Fibroblast of upper back skin (primary cell): ENCODE measurements around the gene MAGEC3.
"Not testable (repeated sequence)": the region's sequence is repeated elsewhere in the genome, so short reads cannot be mapped to it uniquely, and the experiment has no call there.

ENCODE experiments used
- DNase-seq: peaks from one replicate; pipeline ENCODE4 v3.0.0-alpha.2; 2013

Gene MAGEC3

GRCh38 chrX:141838016-141838415 lies at the start of gene MAGEC3:
Gene MAGEC3, plus strand, starts transcription at chrX:141838316. Its CDS starts 0 bp downstream, at chrX:141838316.
- no peak for DNase-seq

- peak; percentile 9 for DNase-seq
These were observed 46.3 kb upstream of the MAGEC3 start for GRCh38 chrX:141791856-141792255.

GRCh38 chrX:141811438-141811837 lies 26.7 kb upstream of the MAGEC3 start:
- DNase-seq: no peak

GRCh38 chrX:141814213-141814857 lies 23.8 kb upstream of the MAGEC3 start:
- DNase-seq: no peak

- no peak for DNase-seq
These were observed 22.2 kb upstream of the MAGEC3 start for GRCh38 chrX:141815904-141816303.

- no peak for DNase-seq
These were observed 5.9 kb upstream of the MAGEC3 start for GRCh38 chrX:141832247-141832646.

- DNase-seq: peak; percentile 61
These were observed 1.7 kb downstream of the MAGEC3 start for GRCh38 chrX:141839856-141840255.

GRCh38 chrX:141857479-141857878 lies 19.4 kb downstream of the MAGEC3 start:
- no peak for DNase-seq

- no peak for DNase-seq
These were observed 41.5 kb downstream of the MAGEC3 start for GRCh38 chrX:141879616-141880015.

- DNase-seq: not testable (repeated sequence)
These were observed 50.7 kb downstream of the MAGEC3 start for GRCh38 chrX:141888811-141889210.

- no peak for DNase-seq
These were observed 56.6 kb downstream of the MAGEC3 start for GRCh38 chrX:141894733-141895132.

GRCh38 chrX:141897690-141898089 lies 59.6 kb downstream of the MAGEC3 start:
- DNase-seq: no peak

GRCh38 chrX:141902366-141902765 lies 64.2 kb downstream of the MAGEC3 start:
- no peak for DNase-seq

GRCh38 chrX:141903400-141904155 lies 65.5 kb downstream of the MAGEC3 start, which contains the start of gene MAGEC1:
Gene MAGEC1, plus strand, starts transcription at chrX:141903894. Its CDS starts 1,179 bp downstream, at chrX:141905073.
- no peak for DNase-seq

- DNase-seq: no peak
These were observed 66.1 kb downstream of the MAGEC3 start for GRCh38 chrX:141904262-141904661.

- no peak for DNase-seq
These were observed 79.7 kb downstream of the MAGEC3 start for GRCh38 chrX:141917801-141918200.

- DNase-seq: no peak
These were observed 86.2 kb downstream of the MAGEC3 start for GRCh38 chrX:141924293-141924692.

GRCh38 chrX:141928432-141928831 lies 90.3 kb downstream of the MAGEC3 start:
- DNase-seq: no peak

GRCh38 chrX:141934059-141934641 lies 96.0 kb downstream of the MAGEC3 start:
- DNase-seq: no peak

GRCh38 chrX:141935645-141936044 lies 97.5 kb downstream of the MAGEC3 start:
- DNase-seq: no peak

GRCh38 chrX:141936080-141936479 lies 98.0 kb downstream of the MAGEC3 start:
- DNase-seq: no peak

GRCh38 chrX:141941234-141941633 lies 103.1 kb downstream of the MAGEC3 start:
- DNase-seq: no peak

- no peak for DNase-seq
These were observed 107.3 kb downstream of the MAGEC3 start for GRCh38 chrX:141945426-141945825.

- DNase-seq: no peak
These were observed 109.2 kb downstream of the MAGEC3 start for GRCh38 chrX:141947350-141947749.
